NB4 (cell line): ENCODE data around the gene PAFAH1B1.

Experiments used
- DNase-seq: peaks from one replicate; pipeline ENCODE4 v3.0.0; 2010; ENCODE audit warnings: low read depth
- H3K4me3 ChIP-seq: one replicate; pipeline ENCODE4 v1.5.1; 2011; ENCODE audit warnings: mild to moderate bottlenecking, low read depth, low read length, moderate library complexity
- CTCF ChIP-seq: IDR thresholded peaks from one replicate; pipeline ENCODE4 v1.5.1; 2012; ENCODE audit warnings: low read depth, low read length
- MYC ChIP-seq: IDR thresholded peaks from 2 replicates; pipeline ENCODE4 v1.6.1; 2011; ENCODE audit warnings: low read depth, low read length
- POLR2A ChIP-seq: IDR thresholded peaks from 2 replicates; pipeline ENCODE4 v1.6.1; 2011; ENCODE audit warnings: mild to moderate bottlenecking; ENCODE audit not compliant: insufficient read length; ENCODE audit errors: extremely low read depth
- TF ChIP-seq, protein P1 (sequence below): IDR thresholded peaks from 2 replicates; pipeline ENCODE4 v1.6.1; 2011; ENCODE audit warnings: low read depth, low read length

PAFAH1B1 gene

DNA sequence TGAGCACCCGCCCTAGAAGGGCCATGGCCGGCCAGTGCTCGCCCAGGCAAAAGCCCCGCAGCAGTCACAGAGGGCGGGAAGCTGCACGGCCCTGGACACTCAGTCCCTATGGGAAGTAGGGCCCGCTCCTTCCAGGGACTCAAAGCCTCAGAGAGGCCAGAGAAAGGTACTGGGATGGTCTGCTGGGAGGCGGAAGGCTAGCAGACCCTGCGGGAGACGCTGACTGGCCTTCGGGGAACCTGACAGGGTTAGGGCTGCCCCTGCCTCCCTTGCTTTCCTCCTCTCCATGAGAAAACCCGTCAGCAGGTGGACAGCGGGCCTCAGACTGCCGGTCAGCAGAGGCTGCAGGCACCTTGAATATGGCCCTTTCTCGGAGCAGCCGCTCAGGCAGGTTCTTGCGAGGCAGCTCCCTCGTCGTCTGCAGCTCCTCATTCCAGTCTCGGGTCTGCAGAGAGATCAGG lies 106.6 kb downstream of the PAFAH1B1 start:
- no peak for DNase-seq
- TF ChIP-seq CTCF (no peak), MYC (no peak), POLR2A (no peak)
- TF ChIP-seq, protein P1, sequence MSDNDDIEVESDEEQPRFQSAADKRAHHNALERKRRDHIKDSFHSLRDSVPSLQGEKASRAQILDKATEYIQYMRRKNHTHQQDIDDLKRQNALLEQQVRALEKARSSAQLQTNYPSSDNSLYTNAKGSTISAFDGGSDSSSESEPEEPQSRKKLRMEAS = no peak
- H3K4me3 ChIP-seq = no peak overlapping the region

- no peak for TF ChIP-seq POLR2A
- TF ChIP-seq, protein P1 = no peak
- TF ChIP-seq MYC = no peak
- TF ChIP-seq CTCF = no peak
- no peak for DNase-seq
These were observed 107.2 kb downstream of the PAFAH1B1 start for GRCh38 chr17:2700491-2701141.

GRCh38 chr17:2701161-2701995 lies 107.9 kb downstream of the PAFAH1B1 start:
- no peak for DNase-seq
- H3K4me3 ChIP-seq = no peak overlapping the region
- TF ChIP-seq POLR2A = no peak
- no peak for TF ChIP-seq MYC
- TF ChIP-seq CTCF = no peak
- TF ChIP-seq, protein P1 = no peak

More at GRCh38 chr17:2700491-2701141, 107.2 kb downstream of the PAFAH1B1 start:
- no peak overlapping the region for H3K4me3 ChIP-seq

GRCh38 chr17:2701996-2702741 lies 108.7 kb downstream of the PAFAH1B1 start:
- TF ChIP-seq MYC (no peak), CTCF (no peak), POLR2A (no peak)
- TF ChIP-seq, protein P1 = no peak
- H3K4me3 ChIP-seq = no peak overlapping the region
- no peak for DNase-seq

DNA sequence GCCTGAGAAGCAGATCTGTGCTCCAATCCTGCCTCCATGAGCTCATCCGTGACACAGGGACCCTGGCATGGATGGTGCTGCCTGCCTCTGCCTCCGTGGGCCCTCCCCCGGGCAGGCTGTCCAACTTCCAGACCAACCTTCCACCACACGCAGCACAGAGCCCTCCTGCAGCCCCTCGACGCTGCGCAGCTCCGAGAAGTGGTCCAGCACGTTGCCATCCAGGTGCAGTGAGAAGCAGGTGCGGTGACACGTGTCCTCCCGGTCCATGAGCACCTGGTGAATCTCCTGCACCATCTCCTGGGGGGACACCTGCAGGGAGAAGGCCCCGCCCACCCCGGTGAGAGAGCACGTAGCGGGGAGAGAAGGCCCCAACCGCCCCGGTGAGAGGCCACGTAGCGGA lies 109.7 kb downstream of the PAFAH1B1 start:
- no peak for DNase-seq
- no peak overlapping the region for H3K4me3 ChIP-seq
- TF ChIP-seq POLR2A (no peak), MYC (no peak), CTCF (no peak)
- TF ChIP-seq, protein P1 = no peak
